ENCODE results near the gene SIPA1L2. TPM values are rescaled to one million over a fixed set of nuclear protein-coding genes. Genes with fewer than 3 reads are reported as not detected.

Gene SIPA1L2
- total and polyA plus RNA-seq, 2 of the 13 experiments (the other 11 are each of a cell fraction or from before 2014, with no cell fraction given) = 0.03 TPM; not detected in 1

DNA sequence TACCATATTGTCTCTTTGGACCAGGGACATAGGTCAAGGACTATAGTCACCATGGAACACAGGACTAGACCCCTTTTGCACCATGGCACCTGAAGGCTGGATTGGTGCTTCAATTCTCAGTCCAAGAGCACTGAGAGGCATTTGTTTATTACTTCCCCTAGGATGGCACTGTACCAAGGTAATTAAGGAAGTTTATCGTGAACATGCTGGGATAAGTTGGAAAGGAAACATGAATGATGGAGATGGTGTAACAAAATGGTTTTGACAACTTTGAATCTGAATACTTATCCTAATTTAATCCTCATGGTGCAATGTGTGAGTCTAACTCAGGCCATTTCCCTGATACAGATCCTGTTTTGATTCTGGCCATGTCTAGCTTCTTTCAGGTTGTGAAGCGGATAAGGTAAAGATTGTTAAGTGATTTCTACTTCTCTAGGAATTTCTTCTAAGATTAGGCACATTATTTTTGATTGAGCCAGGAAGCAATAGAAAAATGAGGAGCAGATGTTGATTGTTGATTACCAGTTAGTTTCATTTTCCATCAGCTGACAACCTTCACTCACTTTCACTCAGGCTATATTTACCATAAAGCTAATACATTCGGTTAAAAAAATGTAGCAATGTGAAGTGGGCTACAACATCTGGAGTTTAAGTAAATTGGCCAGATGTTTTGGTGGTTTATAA, 37.3 kb upstream of the SIPA1L2 start (continued):
- TF ChIP-seq, protein P1, sequence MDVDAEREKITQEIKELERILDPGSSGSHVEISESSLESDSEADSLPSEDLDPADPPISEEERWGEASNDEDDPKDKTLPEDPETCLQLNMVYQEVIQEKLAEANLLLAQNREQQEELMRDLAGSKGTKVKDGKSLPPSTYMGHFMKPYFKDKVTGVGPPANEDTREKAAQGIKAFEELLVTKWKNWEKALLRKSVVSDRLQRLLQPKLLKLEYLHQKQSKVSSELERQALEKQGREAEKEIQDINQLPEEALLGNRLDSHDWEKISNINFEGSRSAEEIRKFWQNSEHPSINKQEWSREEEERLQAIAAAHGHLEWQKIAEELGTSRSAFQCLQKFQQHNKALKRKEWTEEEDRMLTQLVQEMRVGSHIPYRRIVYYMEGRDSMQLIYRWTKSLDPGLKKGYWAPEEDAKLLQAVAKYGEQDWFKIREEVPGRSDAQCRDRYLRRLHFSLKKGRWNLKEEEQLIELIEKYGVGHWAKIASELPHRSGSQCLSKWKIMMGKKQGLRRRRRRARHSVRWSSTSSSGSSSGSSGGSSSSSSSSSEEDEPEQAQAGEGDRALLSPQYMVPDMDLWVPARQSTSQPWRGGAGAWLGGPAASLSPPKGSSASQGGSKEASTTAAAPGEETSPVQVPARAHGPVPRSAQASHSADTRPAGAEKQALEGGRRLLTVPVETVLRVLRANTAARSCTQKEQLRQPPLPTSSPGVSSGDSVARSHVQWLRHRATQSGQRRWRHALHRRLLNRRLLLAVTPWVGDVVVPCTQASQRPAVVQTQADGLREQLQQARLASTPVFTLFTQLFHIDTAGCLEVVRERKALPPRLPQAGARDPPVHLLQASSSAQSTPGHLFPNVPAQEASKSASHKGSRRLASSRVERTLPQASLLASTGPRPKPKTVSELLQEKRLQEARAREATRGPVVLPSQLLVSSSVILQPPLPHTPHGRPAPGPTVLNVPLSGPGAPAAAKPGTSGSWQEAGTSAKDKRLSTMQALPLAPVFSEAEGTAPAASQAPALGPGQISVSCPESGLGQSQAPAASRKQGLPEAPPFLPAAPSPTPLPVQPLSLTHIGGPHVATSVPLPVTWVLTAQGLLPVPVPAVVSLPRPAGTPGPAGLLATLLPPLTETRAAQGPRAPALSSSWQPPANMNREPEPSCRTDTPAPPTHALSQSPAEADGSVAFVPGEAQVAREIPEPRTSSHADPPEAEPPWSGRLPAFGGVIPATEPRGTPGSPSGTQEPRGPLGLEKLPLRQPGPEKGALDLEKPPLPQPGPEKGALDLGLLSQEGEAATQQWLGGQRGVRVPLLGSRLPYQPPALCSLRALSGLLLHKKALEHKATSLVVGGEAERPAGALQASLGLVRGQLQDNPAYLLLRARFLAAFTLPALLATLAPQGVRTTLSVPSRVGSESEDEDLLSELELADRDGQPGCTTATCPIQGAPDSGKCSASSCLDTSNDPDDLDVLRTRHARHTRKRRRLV (CRISPR knock-in tag; IDR thresholded peaks at IDR 0.05) = no peak
- TF ChIP-seq, protein P2, sequence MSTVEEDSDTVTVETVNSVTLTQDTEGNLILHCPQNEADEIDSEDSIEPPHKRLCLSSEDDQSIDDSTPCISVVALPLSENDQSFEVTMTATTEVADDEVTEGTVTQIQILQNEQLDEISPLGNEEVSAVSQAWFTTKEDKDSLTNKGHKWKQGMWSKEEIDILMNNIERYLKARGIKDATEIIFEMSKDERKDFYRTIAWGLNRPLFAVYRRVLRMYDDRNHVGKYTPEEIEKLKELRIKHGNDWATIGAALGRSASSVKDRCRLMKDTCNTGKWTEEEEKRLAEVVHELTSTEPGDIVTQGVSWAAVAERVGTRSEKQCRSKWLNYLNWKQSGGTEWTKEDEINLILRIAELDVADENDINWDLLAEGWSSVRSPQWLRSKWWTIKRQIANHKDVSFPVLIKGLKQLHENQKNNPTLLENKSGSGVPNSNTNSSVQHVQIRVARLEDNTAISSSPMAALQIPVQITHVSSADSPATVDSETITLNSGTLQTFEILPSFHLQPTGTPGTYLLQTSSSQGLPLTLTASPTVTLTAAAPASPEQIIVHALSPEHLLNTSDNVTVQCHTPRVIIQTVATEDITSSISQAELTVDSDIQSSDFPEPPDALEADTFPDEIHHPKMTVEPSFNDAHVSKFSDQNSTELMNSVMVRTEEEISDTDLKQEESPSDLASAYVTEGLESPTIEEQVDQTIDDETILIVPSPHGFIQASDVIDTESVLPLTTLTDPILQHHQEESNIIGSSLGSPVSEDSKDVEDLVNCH (CRISPR knock-in tag; IDR thresholded peaks at IDR 0.05) = no peak
- TF ChIP-seq, protein P3, sequence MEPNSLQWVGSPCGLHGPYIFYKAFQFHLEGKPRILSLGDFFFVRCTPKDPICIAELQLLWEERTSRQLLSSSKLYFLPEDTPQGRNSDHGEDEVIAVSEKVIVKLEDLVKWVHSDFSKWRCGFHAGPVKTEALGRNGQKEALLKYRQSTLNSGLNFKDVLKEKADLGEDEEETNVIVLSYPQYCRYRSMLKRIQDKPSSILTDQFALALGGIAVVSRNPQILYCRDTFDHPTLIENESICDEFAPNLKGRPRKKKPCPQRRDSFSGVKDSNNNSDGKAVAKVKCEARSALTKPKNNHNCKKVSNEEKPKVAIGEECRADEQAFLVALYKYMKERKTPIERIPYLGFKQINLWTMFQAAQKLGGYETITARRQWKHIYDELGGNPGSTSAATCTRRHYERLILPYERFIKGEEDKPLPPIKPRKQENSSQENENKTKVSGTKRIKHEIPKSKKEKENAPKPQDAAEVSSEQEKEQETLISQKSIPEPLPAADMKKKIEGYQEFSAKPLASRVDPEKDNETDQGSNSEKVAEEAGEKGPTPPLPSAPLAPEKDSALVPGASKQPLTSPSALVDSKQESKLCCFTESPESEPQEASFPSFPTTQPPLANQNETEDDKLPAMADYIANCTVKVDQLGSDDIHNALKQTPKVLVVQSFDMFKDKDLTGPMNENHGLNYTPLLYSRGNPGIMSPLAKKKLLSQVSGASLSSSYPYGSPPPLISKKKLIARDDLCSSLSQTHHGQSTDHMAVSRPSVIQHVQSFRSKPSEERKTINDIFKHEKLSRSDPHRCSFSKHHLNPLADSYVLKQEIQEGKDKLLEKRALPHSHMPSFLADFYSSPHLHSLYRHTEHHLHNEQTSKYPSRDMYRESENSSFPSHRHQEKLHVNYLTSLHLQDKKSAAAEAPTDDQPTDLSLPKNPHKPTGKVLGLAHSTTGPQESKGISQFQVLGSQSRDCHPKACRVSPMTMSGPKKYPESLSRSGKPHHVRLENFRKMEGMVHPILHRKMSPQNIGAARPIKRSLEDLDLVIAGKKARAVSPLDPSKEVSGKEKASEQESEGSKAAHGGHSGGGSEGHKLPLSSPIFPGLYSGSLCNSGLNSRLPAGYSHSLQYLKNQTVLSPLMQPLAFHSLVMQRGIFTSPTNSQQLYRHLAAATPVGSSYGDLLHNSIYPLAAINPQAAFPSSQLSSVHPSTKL (CRISPR knock-in tag; IDR thresholded peaks at IDR 0.05) = no peak
